ENCODE results near the gene SLC9A8.

- TF ChIP-seq YY1 (IDR thresholded peaks at IDR 0.05; ENCODE audit: low read depth), result no peak
- TF ChIP-seq ZBTB7A (IDR thresholded peaks at IDR 0.05; ENCODE audit: low read depth), result no peak
- TF ChIP-seq REST (IDR thresholded peaks at IDR 0.05; ENCODE audit: low read depth), result no peak
- no peak for TF ChIP-seq MAX (IDR thresholded peaks at IDR 0.05)
- no peak for TF ChIP-seq EP300 (IDR thresholded peaks at IDR 0.05; ENCODE audit: borderline replicate concordance)
- TF ChIP-seq CEBPB (IDR thresholded peaks at IDR 0.05), result no peak
- no peak for TF ChIP-seq EGR1 (IDR thresholded peaks at IDR 0.05)
- no peak for TF ChIP-seq RAD21 (IDR thresholded peaks at IDR 0.05; ENCODE audit: low read depth)
- TF ChIP-seq TEAD4 (IDR thresholded peaks at IDR 0.05), result no peak
- no peak for TF ChIP-seq TCF12 (IDR thresholded peaks at IDR 0.05; ENCODE audit: low read depth)
Observed at GRCh38 chr20:49819702-49820101, 7.1 kb downstream of the SLC9A8 start.

All from Ishikawa (cell line).